ENCODE data around the gene EML1.

The EML1 gene

GRCh38 chr14:99824776-99825175 lies 31.6 kb downstream of the EML1 start:
- no peak for DNase-seq
- no peak for ATAC-seq

GRCh38 chr14:99829450-99829849 lies 36.2 kb downstream of the EML1 start:
- ATAC-seq, result no peak

GRCh38 chr14:99831303-99831702 lies 38.1 kb downstream of the EML1 start:
- no peak for ATAC-seq

More at GRCh38 chr14:99829450-99829849, 36.2 kb downstream of the EML1 start:
- DNase-seq, result no peak

GRCh38 chr14:99831903-99832685 lies 38.9 kb downstream of the EML1 start:
- ATAC-seq (no peak), DNase-seq (no peak)

More at GRCh38 chr14:99831303-99831702, 38.1 kb downstream of the EML1 start:
- DNase-seq, result no peak

- no peak for ATAC-seq
- DNase-seq, result no peak
Observed at GRCh38 chr14:99837822-99838221, 44.6 kb downstream of the EML1 start.

- no peak for ATAC-seq
Observed at GRCh38 chr14:99838639-99839134, 45.5 kb downstream of the EML1 start.

GRCh38 chr14:99839696-99840095 lies 46.5 kb downstream of the EML1 start:
- ATAC-seq, result no peak
- no peak for DNase-seq

More at GRCh38 chr14:99838639-99839134, 45.5 kb downstream of the EML1 start:
- DNase-seq, result no peak

- DNase-seq, result no peak
Observed at GRCh38 chr14:99840265-99840664, 47.1 kb downstream of the EML1 start.

GRCh38 chr14:99840774-99841305 lies 47.6 kb downstream of the EML1 start:
- DNase-seq, result no peak

More at GRCh38 chr14:99840265-99840664, 47.1 kb downstream of the EML1 start:
- ATAC-seq, result no peak

GRCh38 chr14:99841436-99842071 lies 48.3 kb downstream of the EML1 start:
- DNase-seq, result no peak
- ATAC-seq, result no peak

More at GRCh38 chr14:99840774-99841305, 47.6 kb downstream of the EML1 start:
- no peak for ATAC-seq

- ATAC-seq, result no peak
- no peak for DNase-seq
Observed at GRCh38 chr14:99842141-99842540, 48.9 kb downstream of the EML1 start.

- DNase-seq (no peak), ATAC-seq (no peak)
Observed at GRCh38 chr14:99846808-99847207, 53.6 kb downstream of the EML1 start.

- ATAC-seq (no peak), DNase-seq (no peak)
Observed at GRCh38 chr14:99850709-99851108, 57.5 kb downstream of the EML1 start.

GRCh38 chr14:99852578-99852977 lies 59.4 kb downstream of the EML1 start:
- ATAC-seq, result no peak
- no peak for DNase-seq

- no peak for DNase-seq
- no peak for ATAC-seq
Observed at GRCh38 chr14:99853206-99853605, 60.0 kb downstream of the EML1 start.

GRCh38 chr14:99854831-99855230 lies 61.6 kb downstream of the EML1 start:
- no peak for DNase-seq
- no peak for ATAC-seq

GRCh38 chr14:99855271-99855670 lies 62.1 kb downstream of the EML1 start:
- no peak for DNase-seq
- ATAC-seq, result no peak

- ATAC-seq, result no peak
Observed at GRCh38 chr14:99857551-99857950, 64.3 kb downstream of the EML1 start.

GRCh38 chr14:99860219-99860618 lies 67.0 kb downstream of the EML1 start:
- ATAC-seq, result no peak
- no peak for DNase-seq

More at GRCh38 chr14:99857551-99857950, 64.3 kb downstream of the EML1 start:
- DNase-seq, result no peak

GRCh38 chr14:99862136-99862535 lies 68.9 kb downstream of the EML1 start:
- ATAC-seq (no peak), DNase-seq (no peak)

GRCh38 chr14:99863059-99863458 lies 69.8 kb downstream of the EML1 start:
- no peak for DNase-seq
- no peak for ATAC-seq

GRCh38 chr14:99865408-99865807 lies 72.2 kb downstream of the EML1 start:
- ATAC-seq (no peak), DNase-seq (no peak)

- DNase-seq (no peak), ATAC-seq (no peak)
Observed at GRCh38 chr14:99870617-99871016, 77.4 kb downstream of the EML1 start.

Measured in stimulated activated naive CD8-positive, alpha-beta T cell treated with anti-CD3 and anti-CD28 coated beads, Interleukin-15, Interleukin-2, amounts not matched to agents 100 U/mL and 50 U/mL, for 24 hours (primary cell).